ENCODE measurements around the gene ERC1. TPM values are rescaled to one million over a fixed set of nuclear protein-coding genes. Genes with fewer than 3 reads are reported as not detected.

The ERC1 gene
- total RNA-seq, 6 experiments from 2014 or later = 44.1 to 48.9 (median 47.9) TPM

- H3K9me3 Mint-ChIP-seq = no peaks in the 10 kb centered on the region
- no peaks in the 10 kb centered on the region; the same call in 1 of the 2 replicates for H3K27me3 Mint-ChIP-seq (ENCODE audit: insufficient read depth)
- no peak for TF ChIP-seq CTCF (IDR thresholded peaks at IDR 0.05)
- no peak overlapping the region for H3K4me3 Mint-ChIP-seq
- H3K4me1 Mint-ChIP-seq (ENCODE audit: low read depth) = peaks cover 21% of the 10 kb centered on the region
- no peak overlapping the region for H3K27ac Mint-ChIP-seq
- DNase-seq = no peak
- H3K36me3 Mint-ChIP-seq (ENCODE audit: low read depth) = no peaks in the 10 kb centered on the region
Observed at GRCh38 chr12:955939-956338, 35.1 kb upstream of the ERC1 start.

DNA sequence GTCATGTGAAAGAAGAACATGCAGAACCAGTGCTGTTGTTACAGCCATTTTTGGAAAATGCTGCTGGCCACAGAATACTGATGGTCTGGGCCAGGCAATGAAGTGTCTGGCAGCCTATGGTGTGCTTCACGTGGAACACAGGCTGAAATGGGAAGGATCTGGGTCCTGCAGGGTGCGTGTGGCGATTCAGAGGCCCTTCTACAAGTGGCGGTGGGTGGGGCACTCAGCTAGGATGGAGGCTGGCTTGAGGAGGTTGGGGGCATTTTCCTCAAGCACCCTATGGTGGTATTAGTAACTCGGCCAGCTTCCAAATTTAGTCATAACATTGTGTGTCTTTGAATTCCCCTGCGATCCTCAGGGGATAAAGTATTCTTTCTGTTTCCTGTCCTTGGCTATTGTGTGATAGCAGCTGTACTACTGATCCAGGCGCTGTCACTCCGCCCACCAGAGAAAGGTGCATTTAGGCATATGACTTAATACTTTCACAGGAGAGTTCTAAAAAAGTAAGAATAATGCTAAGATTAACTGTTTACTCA, 32.4 kb upstream of the ERC1 start:
- no peaks in the 10 kb centered on the region; the same call in 1 of the 2 replicates for H3K27me3 Mint-ChIP-seq (ENCODE audit: insufficient read depth)
- TF ChIP-seq CTCF (IDR thresholded peaks at IDR 0.05) = no peak
- H3K9me3 Mint-ChIP-seq = no peaks in the 10 kb centered on the region
- H3K4me3 Mint-ChIP-seq = no peak overlapping the region
- H3K27ac Mint-ChIP-seq = no peak overlapping the region
- no peaks in the 10 kb centered on the region for H3K36me3 Mint-ChIP-seq (ENCODE audit: low read depth)
- H3K4me1 Mint-ChIP-seq (ENCODE audit: low read depth) = peaks cover 13% of the 10 kb centered on the region
- DNase-seq = no peak

DNA sequence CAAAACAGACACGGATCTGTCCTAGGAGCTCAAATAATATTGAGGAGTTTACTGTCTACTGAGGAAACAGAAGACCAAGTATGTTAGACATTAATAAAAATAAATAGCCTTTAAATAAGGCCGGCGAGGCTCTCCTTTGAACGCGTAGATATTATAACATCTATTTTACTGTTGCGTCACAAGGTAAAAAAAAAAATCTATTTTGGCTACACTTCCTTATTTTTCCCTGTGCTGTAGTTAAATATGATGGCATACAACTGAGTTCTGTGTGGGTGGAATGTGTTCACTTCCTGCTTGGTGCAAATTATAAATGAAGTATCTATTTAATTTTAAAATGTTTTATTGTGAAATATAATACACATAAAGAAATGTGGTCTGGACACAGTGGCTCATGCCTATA, 24.3 kb upstream of the ERC1 start:
- no peaks in the 10 kb centered on the region for H3K4me1 Mint-ChIP-seq (ENCODE audit: low read depth)
- H3K9me3 Mint-ChIP-seq = no peaks in the 10 kb centered on the region
- DNase-seq = no peak
- no peak overlapping the region for H3K27ac Mint-ChIP-seq
- peaks cover 4% of the 10 kb centered on the region for H3K27me3 Mint-ChIP-seq (ENCODE audit: insufficient read depth)
- H3K4me3 Mint-ChIP-seq = no peak overlapping the region
- no peak for TF ChIP-seq CTCF (IDR thresholded peaks at IDR 0.05)
- H3K36me3 Mint-ChIP-seq (ENCODE audit: low read depth) = no peaks in the 10 kb centered on the region

DNA sequence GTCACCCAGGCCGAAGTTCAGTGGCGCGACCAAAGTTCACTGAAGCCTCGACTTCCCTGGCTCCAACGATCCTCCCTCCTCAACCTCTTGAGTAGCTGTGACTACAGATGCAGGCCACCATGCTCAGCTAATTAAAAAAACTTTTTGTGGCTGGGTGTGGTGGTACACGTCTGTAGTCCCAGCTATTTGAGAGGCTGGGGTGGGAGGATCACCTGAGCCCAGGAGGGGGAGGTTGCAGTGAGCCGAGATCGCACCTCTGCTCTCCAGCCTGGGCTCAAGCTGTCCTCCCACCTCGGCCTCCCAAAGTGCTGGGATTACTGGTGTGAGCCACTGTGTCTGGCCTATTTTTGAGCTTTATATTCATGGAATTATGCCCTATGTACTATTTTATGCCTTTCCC, 23.4 kb upstream of the ERC1 start:
- peaks cover 4% of the 10 kb centered on the region for H3K27me3 Mint-ChIP-seq (ENCODE audit: insufficient read depth)
- DNase-seq = no peak
- no peak for TF ChIP-seq CTCF (IDR thresholded peaks at IDR 0.05)
- no peaks in the 10 kb centered on the region for H3K4me1 Mint-ChIP-seq (ENCODE audit: low read depth)
- H3K4me3 Mint-ChIP-seq = no peak overlapping the region
- H3K9me3 Mint-ChIP-seq = no peaks in the 10 kb centered on the region
- no peaks in the 10 kb centered on the region for H3K36me3 Mint-ChIP-seq (ENCODE audit: low read depth)
- no peak overlapping the region for H3K27ac Mint-ChIP-seq

GRCh38 chr12:968545-968944, 22.5 kb upstream of the ERC1 start:
- Mint-ChIP-seq H3K27ac (no peak overlapping the region), H3K36me3 (ENCODE audit: low read depth) (no peaks in the 10 kb centered on the region)

More at GRCh38 chr12:968545-968944, 22.5 kb upstream of the ERC1 start:
- H3K4me3 Mint-ChIP-seq = no peak overlapping the region
- H3K4me1 Mint-ChIP-seq (ENCODE audit: low read depth) = no peaks in the 10 kb centered on the region
- no peaks in the 10 kb centered on the region for H3K9me3 Mint-ChIP-seq
- no peak for TF ChIP-seq CTCF (IDR thresholded peaks at IDR 0.05)
- peaks cover 7% of the 10 kb centered on the region for H3K27me3 Mint-ChIP-seq (ENCODE audit: insufficient read depth)
- no peak for DNase-seq

Measured in HFFc6 (cell line).